SW480 (cell line): ENCODE data around the gene SLC35G6.
"Not testable (repeated sequence)": the region's sequence is repeated elsewhere in the genome, so short reads cannot be mapped to it uniquely, and the experiment has no call there.

Source experiments
- DNase-seq: peaks from one replicate; pipeline ENCODE4 v3.0.0-alpha.2; 2016; ENCODE audit warnings: low spot score

Gene SLC35G6

GRCh38 chr17:7460850-7461660, 20.2 kb upstream of the SLC35G6 start:
- DNase-seq = no peak

GRCh38 chr17:7462474-7463371, 18.5 kb upstream of the SLC35G6 start:
- no peak for DNase-seq

GRCh38 chr17:7463372-7463846, 17.8 kb upstream of the SLC35G6 start:
- no peak for DNase-seq

GRCh38 chr17:7464081-7464480, 17.2 kb upstream of the SLC35G6 start:
- no peak for DNase-seq

GRCh38 chr17:7465597-7466275, 15.5 kb upstream of the SLC35G6 start:
- DNase-seq = no peak

GRCh38 chr17:7466318-7466638, 15.0 kb upstream of the SLC35G6 start:
- no peak for DNase-seq

GRCh38 chr17:7466639-7467341, 14.5 kb upstream of the SLC35G6 start:
- no peak for DNase-seq

- no peak for DNase-seq
Observed at GRCh38 chr17:7467498-7467897, 13.7 kb upstream of the SLC35G6 start.

- no peak for DNase-seq
Observed at GRCh38 chr17:7468290-7468689, 13.0 kb upstream of the SLC35G6 start.

- no peak for DNase-seq
Observed at GRCh38 chr17:7468804-7469389, 12.3 kb upstream of the SLC35G6 start.

GRCh38 chr17:7469843-7470242, 11.4 kb upstream of the SLC35G6 start:
- not testable (repeated sequence) for DNase-seq

- not testable (repeated sequence) for DNase-seq
Observed at GRCh38 chr17:7470457-7470973, 10.7 kb upstream of the SLC35G6 start.

GRCh38 chr17:7471729-7472128, 9.5 kb upstream of the SLC35G6 start:
- no peak for DNase-seq

- DNase-seq = not testable (repeated sequence)
Observed at GRCh38 chr17:7474767-7475166, 6.5 kb upstream of the SLC35G6 start.

GRCh38 chr17:7475764-7476422, 5.4 kb upstream of the SLC35G6 start:
- DNase-seq = no peak

GRCh38 chr17:7476494-7476893, 4.8 kb upstream of the SLC35G6 start:
- DNase-seq = peak; percentile 44

- DNase-seq = no peak
Observed at GRCh38 chr17:7476951-7477350, 4.3 kb upstream of the SLC35G6 start.

- DNase-seq = no peak
Observed at GRCh38 chr17:7477392-7478275, 3.6 kb upstream of the SLC35G6 start.
